Activated naive CD4-positive, alpha-beta T cell treated with anti-CD3 and anti-CD28 coated beads for 36 hours (primary cell): ENCODE results near the gene IRF9. TPM values are rescaled to one million over a fixed set of nuclear protein-coding genes. Genes with fewer than 3 reads are reported as not detected.

Source experiments
- CTCF ChIA-PET: fragments of 350-600 bp; sonication (Branson Sonifier 250); formaldehyde crosslinking; loops from one replicate; lab custom pipeline; 2021; ENCODE audit warnings: antibody characterized with exemption; lab: Charles Lee
- DNase-seq: peaks from one replicate; pipeline ENCODE4 v3.0.0-alpha.2; 2020
- H3K27ac Mint-ChIP-seq: one replicate; pipeline ENCODE4 v1.8.0; 2021; ENCODE audit warnings: mild to moderate bottlenecking, mixed read lengths
- H3K27me3 Mint-ChIP-seq: one replicate; pipeline ENCODE4 v1.8.0; 2021; ENCODE audit warnings: low read depth, mixed read lengths
- H3K36me3 Mint-ChIP-seq: one replicate; pipeline ENCODE4 v1.8.0; 2021; ENCODE audit warnings: low read depth, mixed read lengths
- H3K4me1 Mint-ChIP-seq: one replicate; pipeline ENCODE4 v1.8.0; 2021; ENCODE audit warnings: low read depth, mixed read lengths
- H3K4me3 Mint-ChIP-seq: one replicate; pipeline ENCODE4 v1.8.0; 2021; ENCODE audit warnings: mild to moderate bottlenecking, moderate library complexity, mixed read lengths
- H3K9me3 Mint-ChIP-seq: one replicate; pipeline ENCODE4 v1.8.0; 2021; ENCODE audit warnings: mixed read lengths
- intact Hi-C: fragments of 100-400 bp; cut with micrococcal nuclease; formaldehyde crosslinking; loops from one replicate; pipeline ENCODE4 v1.15.1; 2023
- microRNA-seq: library from miRNA; unstranded; fragments of <30 nt; microRNA quantifications from one replicate; pipeline ENCODE4 v1.2.0, GENCODE V29; 2022; ENCODE audit warnings: borderline microRNAs expressed, borderline replicate concordance
- total RNA-seq, 2 experiments: library from RNA; stranded (reverse); gene quantifications; one replicate each; pipeline ENCODE4 v1.2.3, GENCODE V29; 2021

IRF9 gene
- total RNA-seq, 2 experiments from 2014 or later: 202 to 212 TPM

GRCh38 chr14:24206260-24207103 lies 45.4 kb downstream of the IRF9 start:
- DNase-seq: no peak
- CTCF ChIA-PET: interaction anchor here (0.7 to 2.1 kb wide), 4 partner anchors 9 to 225 kb away, joined by 3 to 5 read pairs (median 4); partner anchors contain the start of genes CIDEB and MDP1
- Mint-ChIP-seq H3K36me3 (peaks cover 61% of the 10 kb centered on the region), H3K27ac (peak overlapping the region; percentile 13), H3K4me1 (peaks cover 25% of the 10 kb centered on the region), H3K27me3 (no peaks in the 10 kb centered on the region), H3K9me3 (peaks cover 7% of the 10 kb centered on the region), H3K4me3 (no peak overlapping the region)
- intact Hi-C loops: no loop called here

GRCh38 chr14:24207104-24207551 lies 46.1 kb downstream of the IRF9 start:
- DNase-seq: no peak
- Mint-ChIP-seq H3K4me1 (peaks cover 29% of the 10 kb centered on the region), H3K4me3 (no peak overlapping the region), H3K27ac (peak overlapping the region; percentile 13), H3K9me3 (peaks cover 7% of the 10 kb centered on the region), H3K36me3 (peaks cover 59% of the 10 kb centered on the region), H3K27me3 (no peaks in the 10 kb centered on the region)
- intact Hi-C loops: no loop called here
- CTCF ChIA-PET: interaction anchor here (1.2 to 2.1 kb wide), 2 partner anchors 9 to 225 kb away, joined by 4 to 5 read pairs; partner anchors contain the start of gene MDP1

GRCh38 chr14:24207625-24208024 lies 46.6 kb downstream of the IRF9 start:
- no peak overlapping the region for H3K4me3 Mint-ChIP-seq
- peaks cover 5% of the 10 kb centered on the region for H3K9me3 Mint-ChIP-seq
- H3K27me3 Mint-ChIP-seq: no peaks in the 10 kb centered on the region
- H3K4me1 Mint-ChIP-seq: peaks cover 31% of the 10 kb centered on the region
- CTCF ChIA-PET: interaction anchor here (1.2 to 2.1 kb wide), 2 partner anchors 8 to 224 kb away, joined by 4 to 5 read pairs; partner anchors contain the start of gene MDP1
- intact Hi-C loops: no loop called here
- no peak overlapping the region for H3K27ac Mint-ChIP-seq
- DNase-seq: no peak
- peaks cover 58% of the 10 kb centered on the region for H3K36me3 Mint-ChIP-seq

- Mint-ChIP-seq H3K36me3 (peaks cover 45% of the 10 kb centered on the region), H3K4me3 (no peak overlapping the region), H3K9me3 (no peaks in the 10 kb centered on the region), H3K27ac (peak overlapping the region; percentile 96), H3K27me3 (no peaks in the 10 kb centered on the region), H3K4me1 (peaks cover 60% of the 10 kb centered on the region)
- CTCF ChIA-PET: interaction anchor here (0.7 to 6.8 kb wide), 3 partner anchors 35 to 96 kb away, joined by 3 to 64 read pairs (median 5); partner anchors contain the start of gene CIDEB
- DNase-seq: no peak
- intact Hi-C loops: loop anchor here (10.0 kb wide), 1 partner anchor 463 kb away; no protein-coding TSS in a partner anchor
Measured at GRCh38 chr14:24211311-24211710, 50.2 kb downstream of the IRF9 start.

GRCh38 chr14:24212924-24213865 lies 52.1 kb downstream of the IRF9 start, which contains the start of gene CHMP4A:
Gene CHMP4A (minus strand): TSS chr14:24213488. CDS start chr14:24213439, 49 bp downstream.
- CTCF ChIA-PET: interaction anchor here (0.6 to 6.8 kb wide), 11 partner anchors 18 to 218 kb away, joined by 3 to 64 read pairs (median 6); partner anchors contain the start of genes CIDEB, IRF9, LTB4R2 and TINF2
- intact Hi-C loops: loop anchor here (1.0 to 10.0 kb wide), 13 partner anchors 18 to 462 kb away; partner anchors contain the start of genes DCAF11, DHRS1, EMC9 and GMPR2
- H3K27ac Mint-ChIP-seq: peak within 1 kb of the TSS; percentile 96
- H3K4me1 Mint-ChIP-seq: peaks cover 51% of the 10 kb centered on the region
- no peaks in the 10 kb centered on the region for H3K9me3 Mint-ChIP-seq
- peaks cover 28% of the 10 kb centered on the region for H3K36me3 Mint-ChIP-seq
- peak within 1 kb of the TSS; percentile 92 for H3K4me3 Mint-ChIP-seq
- H3K27me3 Mint-ChIP-seq: no peaks in the 10 kb centered on the region
- peak; percentile 98 for DNase-seq

GRCh38 chr14:24213866-24214662 lies 53.0 kb downstream of the IRF9 start:
- Mint-ChIP-seq H3K9me3 (no peaks in the 10 kb centered on the region), H3K36me3 (peaks cover 27% of the 10 kb centered on the region), H3K27ac (peak overlapping the region; percentile 96), H3K4me3 (peak overlapping the region; percentile 92), H3K27me3 (no peaks in the 10 kb centered on the region), H3K4me1 (peaks cover 51% of the 10 kb centered on the region)
- DNase-seq: no peak
- CTCF ChIA-PET: interaction anchor here (0.6 to 6.8 kb wide), 12 partner anchors 10 to 570 kb away, joined by 3 to 64 read pairs (median 5); partner anchors contain the start of genes CIDEB, IRF9, LTB4R2 and TINF2
- intact Hi-C loops: loop anchor here (1.0 to 10.0 kb wide), 13 partner anchors 18 to 461 kb away; partner anchors contain the start of genes DCAF11, DHRS1, EMC9 and GMPR2

GRCh38 chr14:24215495-24216344 lies 54.7 kb downstream of the IRF9 start, which contains the start of gene MDP1:
Gene MDP1 (minus strand): TSS chr14:24216066. CDS start chr14:24215955, 111 bp downstream.
- Mint-ChIP-seq H3K36me3 (peaks cover 15% of the 10 kb centered on the region), H3K4me3 (peak within 1 kb of the TSS; percentile 86), H3K27me3 (no peaks in the 10 kb centered on the region), H3K9me3 (no peaks in the 10 kb centered on the region), H3K27ac (peak within 1 kb of the TSS; percentile 96), H3K4me1 (peaks cover 45% of the 10 kb centered on the region)
- intact Hi-C loops: loop anchor here (1.0 to 10.0 kb wide), 7 partner anchors 27 to 459 kb away; partner anchors contain the start of genes IRF9, RABGGTA and TINF2
- peak; percentile 93 for DNase-seq
- CTCF ChIA-PET: interaction anchor here (0.6 to 6.8 kb wide), 25 partner anchors 8 to 489 kb away, joined by 3 to 64 read pairs (median 4); partner anchors contain the start of genes CIDEB, DHRS1, LTB4R and LTB4R2

Small RNAs within 50 kb of the gene (microRNA-seq; reads per million reads assigned to microRNA genes)
- not detected for gene MIR7703

Other genes with a start within 250 kb of the IRF9 start
- 10 to 100 TPM; 22.8 to 24.0 TPM for gene DHRS4, start 207.5 kb upstream of the IRF9 start, total RNA-seq
- 10 to 100 TPM; 26.2 to 26.3 TPM for gene DHRS4L2, start 172.3 kb upstream of the IRF9 start, total RNA-seq
- under 1 TPM; 0.48 to 0.99 TPM for gene CARMIL3, start 109.3 kb upstream of the IRF9 start, total RNA-seq
- gene CPNE6, start 89.7 kb upstream of the IRF9 start, total RNA-seq: not detected
- 100 to 1,000 TPM; 117 TPM for gene PCK2, start 67.0 kb upstream of the IRF9 start, total RNA-seq
- 10 to 100 TPM; 79.4 to 84.0 TPM for gene DCAF11, start 46.5 kb upstream of the IRF9 start, total RNA-seq
- gene NRL, start 46.3 kb upstream of the IRF9 start, total RNA-seq: 1 to 10 TPM; 1.7 to 1.9 TPM
- gene FITM1, start 30.6 kb upstream of the IRF9 start, total RNA-seq: under 1 TPM; 0.19 to 0.30 TPM
- 100 to 1,000 TPM; 406 to 416 TPM for gene PSME1, start 25.1 kb upstream of the IRF9 start, total RNA-seq
- 10 to 100 TPM; 38.4 to 38.9 TPM for gene EMC9, start 19.7 kb upstream of the IRF9 start, total RNA-seq
- 100 to 1,000 TPM; 392 to 404 TPM for gene PSME2, start 14.7 kb upstream of the IRF9 start, total RNA-seq
- gene RNF31, start 13.8 kb upstream of the IRF9 start, total RNA-seq: 10 to 100 TPM; 51.1 to 53.8 TPM
- gene REC8, start 10.8 kb downstream of the IRF9 start, total RNA-seq: 10 to 100 TPM; 19.3 to 22.3 TPM
- gene IPO4, start 27.6 kb downstream of the IRF9 start, total RNA-seq: 10 to 100 TPM; 64.2 to 74.5 TPM
- 10 to 100 TPM; 14.7 to 15.1 TPM for gene TM9SF1, start 34.2 kb downstream of the IRF9 start, total RNA-seq
- not detected for gene TSSK4, start 44.4 kb downstream of the IRF9 start, total RNA-seq
- 10 to 100 TPM; 65.2 to 66.5 TPM for gene CHMP4A, start 52.2 kb downstream of the IRF9 start, total RNA-seq
- 10 to 100 TPM; 10.2 to 13.6 TPM for gene MDP1, start 54.8 kb downstream of the IRF9 start, total RNA-seq
- 100 to 1,000 TPM; 172 to 196 TPM for gene NEDD8, start 71.1 kb downstream of the IRF9 start, total RNA-seq
- 10 to 100 TPM; 60.5 to 63.7 TPM for gene GMPR2, start 71.7 kb downstream of the IRF9 start, total RNA-seq
- 100 to 1,000 TPM; 117 to 128 TPM for gene TINF2, start 81.4 kb downstream of the IRF9 start, total RNA-seq
- 10 to 100 TPM; 13.5 to 13.8 TPM for gene TGM1, start 101.9 kb downstream of the IRF9 start, total RNA-seq
- 10 to 100 TPM; 74.9 to 76.2 TPM for gene RABGGTA, start 110.3 kb downstream of the IRF9 start, total RNA-seq
- 10 to 100 TPM; 11.8 to 13.8 TPM for gene DHRS1, start 138.5 kb downstream of the IRF9 start, total RNA-seq
- gene NOP9, start 138.6 kb downstream of the IRF9 start, total RNA-seq: 10 to 100 TPM; 24.8 to 26.4 TPM
- 10 to 100 TPM; 10.9 to 15.1 TPM for gene CIDEB, start 146.7 kb downstream of the IRF9 start, total RNA-seq
- gene LTB4R2, start 148.9 kb downstream of the IRF9 start, total RNA-seq: 10 to 100 TPM; 12.2 to 12.8 TPM
- gene LTB4R, start 150.2 kb downstream of the IRF9 start, total RNA-seq: 10 to 100 TPM; 10.6 to 11.4 TPM
- 1 to 10 TPM; 1.6 to 2.4 TPM for gene ADCY4, start 173.8 kb downstream of the IRF9 start, total RNA-seq
- 1 to 10 TPM; 5.9 to 7.6 TPM for gene RIPK3, start 178.7 kb downstream of the IRF9 start, total RNA-seq
- gene NFATC4, start 206.9 kb downstream of the IRF9 start, total RNA-seq: under 1 TPM in 1 of 2 experiments, not detected in 1; 0.15 TPM
- under 1 TPM in 1 of 2 experiments, not detected in 1; 0.02 TPM for gene NYNRIN, start 237.7 kb downstream of the IRF9 start, total RNA-seq